NOMO-1 treated with dmso at 0.1 percent for 144 hours (cell line): ENCODE results near the gene TMEM45A.
"Not testable (repeated sequence)": the region's sequence is repeated elsewhere in the genome, so short reads cannot be mapped to it uniquely, and the experiment has no call there.

Source experiments
- DNase-seq: peaks from one replicate; lab custom pipeline; 2025; ENCODE audit not compliant: unreplicated experiment; lab: John Stamatoyannopoulos, UW

Gene TMEM45A

DNA sequence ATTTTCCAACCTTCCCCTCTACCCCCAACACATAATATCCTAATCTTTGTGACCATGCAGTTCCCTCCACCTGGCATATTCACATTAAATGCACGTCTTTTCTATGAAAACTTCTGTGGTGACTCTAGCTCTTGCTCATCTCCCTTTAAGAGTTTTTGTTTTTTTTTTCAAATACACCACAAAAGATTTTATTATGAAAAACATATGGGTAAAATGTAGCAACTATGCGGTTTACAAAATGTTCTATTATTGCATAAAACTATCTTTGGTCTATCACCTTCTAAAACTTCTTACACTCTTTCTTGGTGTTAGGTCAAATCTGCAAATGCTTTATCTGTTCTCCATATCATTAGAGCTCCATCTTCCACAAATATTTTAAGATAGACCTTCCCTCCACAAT lies 78.4 kb downstream of the TMEM45A start:
- no peak for DNase-seq

DNA sequence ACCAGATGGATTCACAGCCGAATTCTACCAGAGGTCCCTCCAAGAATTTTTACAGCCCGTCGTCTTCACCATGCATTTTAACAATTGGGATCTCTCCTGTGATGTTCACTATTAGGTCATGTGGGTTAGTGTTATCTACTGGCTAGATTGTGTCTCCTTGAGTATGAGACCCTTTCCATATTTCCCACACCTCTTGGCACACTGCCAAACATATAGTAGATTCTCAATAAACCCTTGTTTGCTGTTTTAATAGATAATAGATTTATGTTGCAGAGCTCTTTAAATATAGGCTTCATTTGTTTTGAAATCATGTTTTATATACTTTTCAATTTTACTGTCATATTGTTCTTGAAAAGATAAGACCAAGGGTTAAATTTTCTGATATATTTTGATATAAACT lies 82.1 kb downstream of the TMEM45A start:
- DNase-seq, result no peak

GRCh38 chr3:100575704-100576103 lies 83.3 kb downstream of the TMEM45A start:
- DNase-seq, result no peak

DNA sequence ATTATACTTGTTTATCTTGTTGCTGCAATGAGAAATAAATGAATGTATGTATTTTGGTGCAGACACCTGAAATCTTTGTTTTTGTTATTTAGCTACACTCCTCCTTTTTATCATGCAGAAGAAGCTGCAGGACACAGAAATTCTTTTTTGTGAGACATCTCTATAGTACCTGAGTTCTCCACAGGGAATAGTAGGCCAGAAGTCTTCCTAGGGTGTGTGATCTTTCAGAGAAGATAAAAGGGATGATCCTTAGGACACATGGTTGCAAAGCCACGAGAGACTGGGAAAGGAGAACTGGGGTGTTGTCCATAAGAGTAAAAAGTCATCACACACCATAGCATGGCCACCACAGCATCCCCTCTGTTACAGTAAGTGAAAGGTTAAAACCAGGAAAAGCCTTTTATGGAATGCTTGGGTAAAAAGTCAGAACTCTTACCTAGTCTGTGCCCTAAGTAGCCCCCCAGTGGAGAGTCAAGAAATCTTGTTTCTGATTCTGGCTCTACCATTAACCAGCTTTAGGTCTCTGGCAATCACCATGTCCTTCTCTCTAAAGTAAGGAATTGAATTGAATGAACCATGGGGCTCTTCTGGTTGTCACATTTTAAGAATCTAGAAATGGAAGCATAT lies 85.1 kb downstream of the TMEM45A start:
- no peak for DNase-seq

GRCh38 chr3:100578646-100579045 lies 86.2 kb downstream of the TMEM45A start:
- no peak for DNase-seq

GRCh38 chr3:100580147-100580546 lies 87.7 kb downstream of the TMEM45A start:
- no peak for DNase-seq

DNA sequence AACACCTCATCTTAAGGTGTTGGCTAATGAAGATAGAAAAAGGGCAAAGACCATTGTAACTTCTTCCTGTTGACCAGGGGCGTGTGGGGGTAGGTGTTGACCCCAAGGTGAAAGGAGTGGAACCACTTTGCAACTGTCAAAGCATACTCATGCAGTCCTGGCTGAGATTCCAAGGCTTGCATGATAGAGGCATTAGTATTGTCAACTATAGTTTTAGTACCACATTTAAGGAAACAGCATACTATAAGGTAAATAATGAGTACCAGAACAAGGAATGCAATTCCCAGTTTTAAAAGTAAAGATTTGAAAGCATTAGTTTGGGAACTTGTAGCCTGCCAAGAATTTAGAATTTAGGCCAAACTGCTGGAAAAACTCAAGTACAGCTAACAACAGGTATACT lies 89.2 kb downstream of the TMEM45A start:
- no peak for DNase-seq

DNA sequence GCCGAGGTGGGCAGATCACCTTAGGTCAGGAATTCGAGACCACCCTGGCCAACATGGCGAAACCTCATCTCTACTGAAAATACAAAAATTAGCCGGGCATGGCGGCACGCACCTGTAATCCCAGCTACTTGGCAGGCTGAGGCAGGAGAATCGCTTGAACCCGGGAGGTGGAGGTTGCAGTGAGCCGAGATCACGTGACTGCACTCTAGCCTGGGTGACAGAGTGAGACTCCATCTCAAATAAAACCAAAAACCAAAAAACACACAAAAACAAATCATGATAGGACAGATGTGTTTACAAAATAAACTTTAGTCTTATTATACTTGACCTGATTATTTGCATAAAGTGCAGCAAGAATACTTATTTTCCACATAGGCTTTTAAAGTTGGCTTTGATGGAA lies 89.7 kb downstream of the TMEM45A start:
- DNase-seq, result not testable (repeated sequence)

- no peak for DNase-seq
Observed at GRCh38 chr3:100584101-100584660, 91.8 kb downstream of the TMEM45A start.

DNA sequence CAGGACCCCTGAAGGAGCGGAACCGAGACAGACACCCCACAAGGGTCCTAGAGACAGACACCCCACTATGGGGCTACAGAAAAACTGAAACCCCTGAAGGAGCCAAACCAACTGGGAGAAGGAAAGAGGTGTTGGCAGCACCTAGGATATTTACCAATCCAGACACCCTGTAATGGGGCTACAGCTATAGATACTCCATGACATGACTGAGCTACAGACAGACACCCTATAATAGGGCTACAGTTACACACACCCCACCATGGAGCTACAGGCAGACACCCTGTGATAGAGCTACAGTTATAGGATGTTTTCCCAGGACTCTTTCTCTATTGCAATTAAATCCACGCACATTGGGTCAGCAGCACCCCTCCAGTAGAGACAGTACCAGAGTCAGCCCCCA lies 94.4 kb downstream of the TMEM45A start:
- no peak for DNase-seq

- no peak for DNase-seq
Observed at GRCh38 chr3:100588251-100588650, 95.8 kb downstream of the TMEM45A start.

- peak; percentile 54 for DNase-seq
Observed at GRCh38 chr3:100590114-100590839, 97.9 kb downstream of the TMEM45A start.

DNA sequence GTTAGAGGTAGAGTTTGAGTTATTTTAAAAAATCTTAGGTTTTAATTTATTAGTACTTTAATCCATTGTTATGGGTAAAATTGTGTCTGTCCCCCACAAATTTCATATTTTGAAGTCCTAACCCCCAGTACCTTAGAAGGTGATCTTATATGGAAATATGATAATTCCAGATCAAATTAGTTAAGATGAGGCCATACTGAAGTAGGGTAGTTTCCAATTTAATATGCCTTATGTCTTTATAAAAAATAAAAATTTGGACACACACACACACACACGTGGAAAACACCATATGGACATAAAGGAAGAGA lies 98.4 kb downstream of the TMEM45A start:
- DNase-seq, result no peak

DNA sequence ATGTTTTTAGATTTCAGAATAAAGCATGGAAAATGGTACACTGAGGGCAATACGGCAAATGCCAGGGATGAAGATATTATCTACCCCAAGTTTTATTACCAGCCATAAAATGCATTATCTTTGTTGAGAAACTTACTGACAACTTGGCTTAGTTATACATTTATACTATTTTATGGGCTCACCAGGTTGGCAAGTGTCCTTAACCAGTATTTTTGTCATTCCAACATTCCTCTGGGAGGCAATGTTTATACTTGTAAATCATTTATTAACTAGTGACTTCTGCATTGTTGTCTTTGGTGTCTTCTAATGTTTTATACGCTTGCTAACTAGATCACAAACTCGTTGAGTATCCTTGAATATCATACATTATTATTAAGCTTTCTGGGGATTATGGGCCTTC lies 99.0 kb downstream of the TMEM45A start:
- no peak for DNase-seq

GRCh38 chr3:100600181-100601042 lies 108.0 kb downstream of the TMEM45A start:
- DNase-seq, result no peak

DNA sequence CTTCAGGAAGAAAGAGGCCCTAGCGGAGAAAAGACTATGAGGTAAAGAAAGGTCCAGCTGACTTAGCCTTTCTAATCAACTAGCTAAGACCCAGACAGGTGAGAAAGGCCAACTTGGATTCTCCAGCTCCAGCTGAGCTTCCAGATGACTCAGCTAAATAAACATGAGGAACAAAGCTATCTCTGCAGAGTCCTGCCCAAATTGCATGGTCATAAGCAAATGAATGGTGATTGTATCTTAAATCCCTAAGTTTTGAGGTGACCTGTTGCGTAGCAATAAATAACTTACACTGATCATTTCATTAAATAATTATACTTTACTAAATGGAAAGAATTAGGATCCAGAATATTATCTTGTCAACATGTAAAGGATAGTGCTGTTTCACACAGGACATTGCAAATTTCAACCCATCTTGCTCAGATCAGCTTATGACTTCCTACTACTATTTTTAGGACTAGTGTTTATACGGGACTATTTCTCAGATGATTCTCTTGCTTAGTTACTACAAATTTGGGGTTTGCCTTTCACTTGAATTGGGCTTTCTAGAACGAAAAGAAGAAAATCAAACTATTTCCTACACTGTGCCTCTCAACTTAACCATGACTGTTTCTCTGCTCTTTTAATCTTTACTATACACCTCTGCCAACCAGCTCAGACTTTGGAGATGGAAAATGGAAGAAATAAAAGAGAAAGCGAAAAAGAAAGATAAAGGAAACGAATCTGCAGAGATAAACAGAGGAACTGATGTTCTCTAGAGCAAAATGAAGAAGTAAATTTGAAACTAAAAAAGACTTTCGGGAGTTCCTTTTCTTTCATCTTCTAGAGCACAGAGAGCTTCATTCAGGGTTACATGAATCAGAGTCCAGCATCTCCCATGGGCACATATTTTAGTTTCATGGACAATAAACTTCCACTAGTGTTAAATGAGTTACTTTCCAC lies 110.4 kb downstream of the TMEM45A start:
- peak; percentile 23 for DNase-seq

DNA sequence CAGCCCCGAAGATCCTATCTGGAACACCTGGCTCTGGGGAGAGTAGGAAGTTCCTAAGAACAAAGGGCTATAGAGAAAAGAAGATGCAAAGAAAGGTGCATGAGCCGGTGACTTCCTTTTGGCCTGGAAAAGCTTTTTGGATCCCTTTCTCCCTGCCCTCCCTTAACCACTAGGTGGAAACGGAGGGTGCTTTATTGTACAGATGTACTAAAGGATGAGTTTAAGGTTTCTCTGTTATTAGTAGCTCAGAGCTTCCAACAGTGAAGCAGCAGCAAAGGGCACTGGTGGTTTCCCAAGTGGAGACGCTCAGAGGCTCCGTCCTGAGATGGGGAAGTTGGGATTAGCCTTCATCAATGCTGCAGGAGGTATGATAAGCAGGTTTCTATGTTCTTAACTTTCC lies 111.0 kb downstream of the TMEM45A start:
- DNase-seq, result peak; percentile 12

DNA sequence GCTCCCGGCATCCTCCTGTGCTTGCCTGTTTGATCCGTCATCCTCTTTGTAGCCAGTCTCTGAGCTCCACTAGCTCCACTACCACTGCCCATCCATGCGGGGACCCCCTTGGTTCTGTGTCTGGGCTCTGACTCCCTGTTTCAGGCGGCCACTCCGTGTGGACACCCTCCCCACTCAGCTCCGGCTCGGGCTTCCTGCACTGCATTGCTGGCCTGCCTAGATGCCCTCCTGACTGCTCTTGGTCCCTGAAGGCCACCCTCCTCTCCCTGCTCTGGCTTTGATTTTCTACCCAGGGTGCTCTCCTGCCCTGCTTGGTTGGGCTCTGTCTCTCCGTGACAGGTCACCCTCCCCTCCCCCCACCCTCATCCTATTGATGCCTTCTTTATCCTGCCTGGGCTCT lies 112.9 kb downstream of the TMEM45A start:
- DNase-seq, result no peak

GRCh38 chr3:100606894-100607512 lies 114.6 kb downstream of the TMEM45A start:
- no peak for DNase-seq

DNA sequence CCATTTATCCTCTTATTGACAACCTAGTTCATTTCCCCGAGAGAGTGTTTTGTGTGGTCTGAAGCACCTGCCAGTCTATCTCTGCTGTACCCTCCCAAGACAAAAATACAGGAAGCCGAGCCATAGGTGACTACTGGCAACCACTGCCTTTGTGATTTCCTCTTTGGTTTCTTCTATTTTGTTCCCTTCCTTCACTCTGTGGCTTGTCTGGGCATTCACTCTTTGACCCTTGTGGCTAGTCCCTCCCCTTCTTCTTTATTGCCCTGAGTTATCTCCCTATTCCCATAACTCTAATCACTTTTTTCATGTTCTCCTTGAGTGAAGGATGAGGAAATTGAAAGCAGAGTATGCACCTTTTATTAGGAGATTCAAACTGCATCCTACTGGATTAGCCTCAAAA lies 116.9 kb downstream of the TMEM45A start, which contains the start of gene ADGRG7:
Gene ADGRG7 (plus strand): TSS at position 297 of the 400 bp plus-strand sequence. CDS start 256 bp downstream, outside the sequence.
- no peak for DNase-seq
